GM18520 (cell line): Measurements from ENCODE around the gene TAX1BP1.
"Not testable (repeated sequence)": the region's sequence is repeated elsewhere in the genome, so short reads cannot be mapped to it uniquely, and the experiment has no call there.

Source experiments
- ATAC-seq: cut with Tn5 transposase; IDR thresholded peaks from one replicate; pipeline ENCODE4 v1.9.1; 2021; ENCODE audit not compliant: unreplicated experiment

The TAX1BP1 gene

DNA sequence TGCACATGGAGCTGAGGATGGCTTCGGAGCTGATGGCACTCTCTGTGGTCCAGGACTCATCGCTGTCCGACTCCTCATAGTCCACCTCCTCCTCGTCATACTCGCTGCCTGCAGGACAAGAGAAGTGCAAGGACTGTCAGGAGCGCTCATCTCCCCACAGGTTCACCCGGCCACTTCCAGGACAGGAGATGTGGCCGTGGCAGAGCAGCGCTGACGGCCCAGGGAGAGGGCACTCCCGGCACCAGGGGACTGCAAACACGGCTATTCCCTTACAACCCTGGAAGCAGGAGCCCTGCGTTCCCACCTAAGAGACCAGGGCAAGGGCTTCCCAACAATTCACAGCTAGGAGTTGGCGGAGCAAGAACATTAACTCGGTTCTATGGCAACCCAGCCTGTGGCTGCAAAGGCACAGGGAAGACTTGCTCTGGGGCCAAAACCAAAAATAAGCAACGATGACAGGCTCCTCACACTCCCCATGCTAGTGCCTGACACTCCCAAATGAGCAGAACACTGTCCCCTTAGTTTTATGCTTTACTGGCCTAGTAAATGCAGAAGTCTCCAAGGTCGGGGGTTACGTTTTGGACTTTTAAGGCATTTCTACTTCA is 100.9 kb downstream of the TAX1BP1 start:
- no peak for ATAC-seq

DNA sequence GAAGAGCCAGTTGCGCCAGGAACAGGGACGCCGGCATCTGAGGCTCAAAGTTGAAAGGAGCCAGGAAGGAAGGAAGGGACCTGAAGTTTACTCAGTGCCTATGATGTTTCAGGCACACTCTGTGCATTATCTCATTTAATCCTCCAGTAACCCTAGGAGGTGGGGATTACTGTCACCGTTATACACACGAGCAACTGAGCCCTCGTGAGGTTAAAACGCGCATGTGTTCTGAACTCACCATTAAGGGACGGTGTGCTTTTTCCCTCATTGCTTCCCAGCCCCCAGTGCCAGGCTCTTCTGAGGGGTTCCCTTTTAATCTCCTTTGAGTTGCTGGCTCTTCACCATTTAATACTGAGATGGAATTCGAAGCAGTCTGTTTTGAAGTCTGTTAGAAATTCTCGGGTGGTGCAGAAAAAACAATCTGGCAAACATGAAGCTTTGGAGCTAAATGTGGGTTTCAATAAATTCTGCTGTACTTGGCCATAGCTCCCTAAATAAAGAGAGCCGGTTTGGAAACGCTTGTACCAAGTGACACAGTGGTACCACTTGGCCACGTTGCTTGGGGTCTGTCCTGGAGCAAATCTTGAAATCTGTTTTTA is 102.2 kb downstream of the TAX1BP1 start:
- ATAC-seq: no peak

DNA sequence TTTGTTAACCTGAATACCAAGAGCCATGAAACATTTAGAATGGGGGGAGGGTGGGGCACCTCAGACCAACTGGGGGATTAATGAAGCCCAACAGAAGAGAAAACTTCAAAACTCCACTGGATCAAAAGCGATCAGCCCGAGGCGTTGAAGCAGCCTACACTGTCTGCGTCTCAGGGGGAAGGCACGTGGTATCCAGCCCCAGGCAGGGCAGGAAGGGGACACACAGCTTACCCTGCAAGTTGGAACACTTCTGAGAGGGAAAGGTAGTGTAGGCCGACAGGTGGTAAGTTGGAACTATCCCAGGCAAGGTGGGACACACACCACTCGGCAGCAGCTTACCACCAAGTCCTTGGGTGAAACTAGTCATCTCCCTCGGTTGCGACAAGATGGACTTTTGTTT is 102.9 kb downstream of the TAX1BP1 start:
- no peak for ATAC-seq

GRCh38 chr7:27843584-27844305 is 103.8 kb downstream of the TAX1BP1 start:
- no peak for ATAC-seq

DNA sequence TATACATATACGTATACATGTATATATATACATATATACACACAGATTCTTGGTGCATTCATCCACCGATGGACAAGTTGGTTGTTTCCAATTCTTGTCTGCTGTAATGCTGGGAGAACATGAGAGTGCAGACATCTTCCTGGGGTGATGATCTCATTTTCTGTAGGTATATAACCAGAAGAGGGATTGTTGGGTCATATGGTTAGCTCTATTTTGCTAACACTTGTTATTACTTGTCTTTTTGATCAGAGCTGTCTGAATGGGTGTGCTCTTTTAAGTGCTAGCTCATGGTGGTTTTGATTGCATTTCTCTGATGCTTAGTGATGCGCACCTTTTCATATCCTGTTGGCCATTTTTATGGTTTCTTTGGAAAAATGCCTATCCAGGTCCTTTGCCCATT is 106.4 kb downstream of the TAX1BP1 start:
- no peak for ATAC-seq

GRCh38 chr7:27850531-27850930 is 110.6 kb downstream of the TAX1BP1 start:
- no peak for ATAC-seq

- ATAC-seq: not testable (repeated sequence)
These were observed 116.9 kb downstream of the TAX1BP1 start for GRCh38 chr7:27856703-27857485.

GRCh38 chr7:27860800-27861199 is 120.8 kb downstream of the TAX1BP1 start:
- ATAC-seq: no peak

- no peak for ATAC-seq
These were observed 121.8 kb downstream of the TAX1BP1 start for GRCh38 chr7:27861747-27862146.

- ATAC-seq: no peak
These were observed 123.9 kb downstream of the TAX1BP1 start for GRCh38 chr7:27863880-27864279.

DNA sequence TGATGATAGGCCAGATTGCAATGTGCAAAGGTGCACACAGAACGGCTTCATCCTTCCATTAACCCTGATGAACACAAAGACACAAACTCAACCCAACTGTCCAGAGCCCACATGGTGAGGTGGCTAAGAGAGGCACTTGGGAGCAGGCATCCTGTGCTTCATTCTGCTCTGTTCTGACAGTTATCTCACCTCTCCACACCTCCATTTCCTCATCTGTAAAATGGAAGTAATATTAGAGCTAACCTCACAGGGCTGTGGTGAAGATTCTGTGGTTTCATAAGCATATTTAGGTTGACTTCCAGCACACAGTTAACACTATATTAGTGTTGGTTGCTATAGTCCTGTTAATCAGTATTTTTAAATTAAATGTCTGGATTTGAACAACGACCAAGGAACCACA is 126.3 kb downstream of the TAX1BP1 start:
- ATAC-seq: no peak

DNA sequence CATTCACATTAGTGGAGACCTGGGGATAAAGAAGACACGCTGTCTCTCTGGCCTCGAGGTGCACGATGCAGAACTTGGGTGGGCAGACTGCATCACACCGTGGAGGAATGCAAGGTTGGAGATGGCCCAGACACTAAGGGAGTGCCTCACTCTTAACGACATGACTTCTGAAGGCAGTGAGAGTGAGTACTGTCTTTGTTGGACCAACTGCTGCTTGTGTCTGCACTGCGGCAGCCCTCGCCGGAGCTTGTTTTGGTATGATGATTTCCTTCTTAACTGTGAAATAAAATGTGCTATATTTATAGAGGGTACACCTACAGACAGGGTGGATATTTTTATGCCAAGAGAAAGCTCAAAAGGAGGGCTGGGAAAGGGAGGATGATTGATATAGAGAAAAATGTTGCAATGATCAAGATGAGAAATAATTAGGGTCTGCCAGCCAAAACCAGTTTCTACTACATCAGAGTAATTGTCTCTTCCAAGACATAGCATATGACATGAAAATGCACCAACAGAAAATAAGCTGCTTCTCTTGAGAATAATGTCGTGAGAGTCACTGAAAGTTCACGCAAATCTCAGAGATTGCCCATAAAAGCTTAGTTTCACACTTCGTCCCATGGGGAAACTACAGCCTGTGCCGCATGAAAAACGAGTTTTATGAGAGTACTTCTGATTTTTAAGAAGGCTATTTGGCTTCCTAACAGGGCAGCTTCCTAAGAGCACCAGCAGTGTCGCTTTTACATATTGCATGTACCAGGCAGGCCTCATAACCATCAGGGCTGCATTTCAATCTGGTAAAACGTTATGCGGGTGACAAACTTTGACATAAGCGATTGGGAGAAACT is 127.1 kb downstream of the TAX1BP1 start:
- ATAC-seq: no peak

GRCh38 chr7:27868131-27868550 is 128.2 kb downstream of the TAX1BP1 start:
- ATAC-seq: no peak

DNA sequence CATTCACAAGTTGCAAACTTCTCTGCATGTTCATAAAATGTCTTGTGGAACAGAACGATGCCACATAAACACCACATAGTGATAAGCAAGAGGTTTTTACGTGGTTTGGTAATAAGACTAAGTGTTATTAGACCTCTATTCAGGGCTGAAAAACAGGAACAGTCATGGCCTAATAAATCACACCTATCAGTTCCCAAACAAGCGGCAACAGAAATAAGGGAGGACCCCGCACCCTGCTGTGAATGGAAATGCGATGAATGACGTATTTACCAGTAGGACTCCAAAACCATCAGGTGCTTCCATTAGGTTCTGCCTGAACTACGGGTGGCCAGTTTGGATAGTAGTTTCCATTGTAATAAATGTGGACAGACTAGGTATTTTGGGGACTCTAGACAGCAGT is 129.1 kb downstream of the TAX1BP1 start:
- ATAC-seq: no peak

DNA sequence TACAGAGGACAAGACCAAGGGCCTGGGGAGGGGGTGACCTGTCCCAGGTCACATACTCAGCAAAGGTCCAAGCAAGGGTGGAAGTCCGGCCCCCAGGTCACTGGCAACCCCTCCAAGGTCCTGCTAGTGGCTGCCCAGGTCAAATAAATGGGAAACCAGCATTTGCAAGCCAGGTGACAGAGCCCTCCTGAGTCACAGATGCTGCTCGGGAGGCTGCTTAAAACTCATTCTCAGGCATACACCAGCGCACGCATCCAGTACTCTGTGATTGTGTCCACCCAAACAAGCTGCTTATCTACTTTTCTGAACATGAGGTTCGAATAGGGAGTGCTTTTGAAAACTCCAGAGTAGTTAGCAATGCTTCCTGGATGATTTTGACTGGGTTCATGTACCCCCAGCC is 130.6 kb downstream of the TAX1BP1 start:
- no peak for ATAC-seq

DNA sequence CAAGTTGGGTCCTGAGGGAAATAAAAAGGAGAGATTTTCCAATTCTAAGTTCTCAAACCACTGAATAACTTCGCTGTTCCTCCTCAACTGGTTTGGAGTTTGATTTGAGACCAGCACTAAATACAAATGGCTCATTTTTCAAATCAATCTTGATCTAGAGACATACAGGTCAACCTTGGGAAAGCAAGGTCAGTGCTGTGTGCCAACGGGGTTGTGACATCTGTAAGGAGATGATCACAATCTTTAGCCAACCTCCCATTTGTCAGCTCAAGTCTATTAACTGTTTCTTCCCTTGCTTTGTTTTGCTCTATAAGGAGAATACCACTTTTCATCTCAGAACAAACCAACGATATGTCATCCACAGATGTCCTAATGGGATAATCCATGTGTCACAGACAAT is 131.1 kb downstream of the TAX1BP1 start:
- no peak for ATAC-seq

DNA sequence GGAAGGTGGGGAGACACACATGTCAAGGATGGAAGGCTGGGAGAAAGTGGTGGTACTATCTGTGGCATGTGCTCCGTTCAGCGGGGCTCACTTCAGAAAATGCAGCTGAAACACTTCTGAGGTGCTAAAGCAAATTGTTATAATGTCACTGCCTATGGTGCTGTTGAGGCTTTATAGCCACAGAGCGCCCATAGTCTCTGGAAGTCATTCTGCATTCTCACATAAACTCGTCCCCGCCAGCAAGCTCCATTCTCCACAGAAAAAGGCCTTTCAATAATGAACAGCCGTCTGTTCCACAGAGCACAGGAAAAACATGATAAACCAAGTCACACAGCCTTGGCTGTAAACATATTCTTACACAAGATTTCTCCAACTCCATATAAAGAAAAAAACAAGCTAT is 131.9 kb downstream of the TAX1BP1 start:
- ATAC-seq: no peak

DNA sequence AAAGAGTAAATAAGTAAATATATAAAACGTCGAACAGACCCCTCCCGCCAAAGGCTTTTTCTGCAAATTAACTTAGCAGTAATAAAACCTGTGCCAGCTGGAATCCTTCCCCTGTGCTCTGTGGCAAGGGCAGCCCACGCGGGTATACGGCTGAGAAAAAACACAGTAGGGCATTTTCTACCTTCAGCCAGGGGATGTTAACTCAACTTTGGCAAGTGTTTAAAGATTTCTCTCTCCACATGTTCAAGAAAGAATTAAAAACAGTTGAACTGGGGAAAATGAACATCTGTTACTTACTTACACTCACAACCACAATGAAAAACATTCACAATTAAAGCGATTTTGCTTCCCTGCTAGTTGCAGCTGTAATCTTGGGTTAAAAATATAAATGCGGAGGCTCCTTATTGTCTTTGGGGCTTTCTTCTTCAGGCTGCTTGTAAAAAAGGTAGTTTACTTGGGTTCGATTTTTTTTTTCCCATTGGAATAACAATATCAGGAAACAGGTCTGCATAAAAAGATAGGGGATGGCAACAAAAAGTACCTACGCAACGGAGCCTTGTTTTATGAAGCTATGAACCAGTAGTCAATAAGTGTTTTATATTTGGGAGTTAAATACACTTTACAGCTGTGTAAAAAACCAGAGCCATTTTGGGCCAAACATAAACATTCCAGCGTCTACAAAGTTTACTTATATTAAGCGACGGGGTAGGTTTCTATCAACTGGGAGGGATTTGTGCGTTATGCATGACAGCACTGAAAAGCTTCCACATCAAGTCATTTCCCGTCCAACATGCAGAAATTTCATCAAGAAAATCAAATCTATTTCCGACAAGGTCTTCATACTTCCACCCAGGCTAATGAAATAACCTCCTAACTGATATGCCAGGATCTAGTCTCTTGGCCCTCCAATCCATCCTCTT is 132.7 kb downstream of the TAX1BP1 start:
- ATAC-seq: no peak
